Loucy (cell line): ENCODE data around the gene AP1M1.

Source experiments
- H2AFZ ChIP-seq: fragments of 200-600 bp; sonication (generic); 2 replicates; pipeline ENCODE4 v1.6.0; 2016; ENCODE audit warnings: antibody characterized with exemption, mild to moderate bottlenecking, low read length, moderate library complexity
- H3F3A ChIP-seq: fragments of 200-600 bp; 2 replicates; pipeline ENCODE4 v1.6.0; 2016; ENCODE audit warnings: antibody characterized with exemption, low read depth, mild to moderate bottlenecking
- H3K27me3 ChIP-seq: fragments of 200-600 bp; sonication (generic); 2 replicates; pipeline ENCODE4 v1.6.1; 2014; ENCODE audit warnings: low read length, mild to moderate bottlenecking; ENCODE audit not compliant: insufficient read depth, poor library complexity, severe bottlenecking
- H3K36me3 ChIP-seq: fragments of 200-600 bp; sonication (generic); 2 replicates; pipeline ENCODE4 v1.6.1; 2016; ENCODE audit warnings: low read length; ENCODE audit not compliant: insufficient read depth
- H3K4me1 ChIP-seq: fragments of 200-600 bp; sonication (generic); 2 replicates; pipeline ENCODE4 v1.5.1; 2014; ENCODE audit warnings: low read length, mild to moderate bottlenecking; ENCODE audit not compliant: insufficient read depth, poor library complexity, severe bottlenecking
- H3K4me2 ChIP-seq: fragments of 200-600 bp; sonication (generic); 2 replicates; pipeline ENCODE4 v1.6.0; 2014; ENCODE audit warnings: antibody characterized with exemption, low read length, low read depth, mild to moderate bottlenecking; ENCODE audit not compliant: poor library complexity, severe bottlenecking
- H3K4me3 ChIP-seq: fragments of 200-600 bp; sonication (generic); 2 replicates; pipeline ENCODE4 v1.5.1; 2014; ENCODE audit warnings: low read length, mild to moderate bottlenecking, mixed read lengths; ENCODE audit not compliant: poor library complexity, severe bottlenecking
- H3K79me2 ChIP-seq: fragments of 200-600 bp; sonication (generic); 2 replicates; pipeline ENCODE4 v1.6.1; 2014; ENCODE audit warnings: low read length; ENCODE audit not compliant: insufficient read depth
- H3K9ac ChIP-seq: fragments of 200-600 bp; sonication (generic); 2 replicates; pipeline ENCODE4 v1.6.0; 2014; ENCODE audit warnings: mild to moderate bottlenecking, low read depth, low read length, moderate library complexity; ENCODE audit not compliant: poor library complexity, severe bottlenecking
- H3K9me2 ChIP-seq: fragments of 200-600 bp; sonication (generic); replicated peaks from 2 replicates; pipeline ENCODE4 v1.6.1; 2016; ENCODE audit warnings: low read depth, low read length, mixed read lengths
- H3K9me3 ChIP-seq: fragments of 200-600 bp; sonication (generic); 2 replicates; pipeline ENCODE4 v1.6.1; 2014; ENCODE audit warnings: mild to moderate bottlenecking, antibody characterized with exemption, low read length, low read depth; ENCODE audit not compliant: insufficient read depth
- H4K20me1 ChIP-seq: fragments of 200-600 bp; sonication (generic); 2 replicates; pipeline ENCODE4 v1.6.0; 2014; ENCODE audit warnings: antibody characterized with exemption, low read length, mild to moderate bottlenecking; ENCODE audit not compliant: insufficient read depth, poor library complexity, severe bottlenecking
- CTCF ChIP-seq: fragments of 200-600 bp; sonication (generic); conservative IDR thresholded peaks from 2 replicates; pipeline ENCODE4 v1.5.1; 2014; ENCODE audit warnings: mild to moderate bottlenecking, antibody characterized with exemption, low read length
- EZH2phosphoT487 ChIP-seq: fragments of 200-600 bp; IDR thresholded peaks from 2 replicates; pipeline ENCODE4 v1.6.1; 2018; ENCODE audit warnings: antibody characterized with exemption, mild to moderate bottlenecking, moderate library complexity, borderline replicate concordance

AP1M1 gene

DNA sequence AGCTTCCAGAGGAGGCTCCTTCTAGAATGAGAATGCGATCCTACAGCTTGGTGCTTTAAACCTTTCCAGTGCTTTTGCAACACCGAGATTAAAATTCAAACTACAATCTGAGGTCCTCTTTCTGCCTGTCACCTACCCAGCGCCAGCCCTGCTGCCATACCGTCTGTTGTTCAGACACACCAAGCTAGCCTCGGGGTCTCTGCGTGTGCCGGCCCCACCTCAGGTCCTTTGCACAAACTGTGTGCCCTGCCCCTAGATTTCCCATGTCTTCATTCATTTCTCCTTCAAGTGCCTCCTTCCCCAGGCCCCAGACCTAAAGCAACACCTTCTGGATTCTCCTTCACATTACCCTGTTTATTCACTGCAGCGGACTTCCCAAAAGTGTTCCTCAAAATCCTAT lies 43.2 kb upstream of the AP1M1 start:
- Histone ChIP-seq H3K4me3 (no peak overlapping the region), H2AFZ (no peak overlapping the region), H4K20me1 (peaks cover 43% of the 10 kb centered on the region), H3K79me2 (peaks cover 61% of the 10 kb centered on the region), H3K9me3 (no peaks in the 10 kb centered on the region), H3K27me3 (no peaks in the 10 kb centered on the region), H3F3A (peaks cover 18% of the 10 kb centered on the region; the same call in 1 of the 2 replicates), H3K4me2 (no peak overlapping the region), H3K9me2 (no peaks in the 10 kb centered on the region), H3K36me3 (peaks cover 69% of the 10 kb centered on the region), H3K9ac (no peak overlapping the region), H3K4me1 (peaks cover 35% of the 10 kb centered on the region)
- no peak for TF ChIP-seq CTCF
- TF ChIP-seq EZH2phosphoT487 = no peak

- no peak overlapping the region for H3K9ac ChIP-seq
- peaks cover 17% of the 10 kb centered on the region; the same call in 1 of the 2 replicates for H3F3A ChIP-seq
- H2AFZ ChIP-seq = no peak overlapping the region
- H4K20me1 ChIP-seq = peaks cover 43% of the 10 kb centered on the region
- TF ChIP-seq CTCF (no peak), EZH2phosphoT487 (no peak)
- H3K4me3 ChIP-seq = no peak overlapping the region
- no peaks in the 10 kb centered on the region for H3K9me3 ChIP-seq
- H3K36me3 ChIP-seq = peaks cover 69% of the 10 kb centered on the region
- H3K79me2 ChIP-seq = peaks cover 56% of the 10 kb centered on the region
- H3K27me3 ChIP-seq = no peaks in the 10 kb centered on the region
- no peaks in the 10 kb centered on the region for H3K9me2 ChIP-seq
- H3K4me1 ChIP-seq = peaks cover 30% of the 10 kb centered on the region
- H3K4me2 ChIP-seq = no peak overlapping the region
These were observed 42.6 kb upstream of the AP1M1 start for GRCh38 chr19:16155128-16155527.

GRCh38 chr19:16156904-16157303 lies 40.8 kb upstream of the AP1M1 start:
- peaks cover 17% of the 10 kb centered on the region; the same call in 1 of the 2 replicates for H3F3A ChIP-seq
- H3K9ac ChIP-seq = no peak overlapping the region
- peaks cover 61% of the 10 kb centered on the region for H3K36me3 ChIP-seq
- no peaks in the 10 kb centered on the region for H3K9me2 ChIP-seq
- peaks cover 33% of the 10 kb centered on the region for H4K20me1 ChIP-seq
- no peaks in the 10 kb centered on the region for H3K9me3 ChIP-seq
- no peak overlapping the region for H3K4me3 ChIP-seq
- no peak overlapping the region for H2AFZ ChIP-seq
- no peaks in the 10 kb centered on the region for H3K27me3 ChIP-seq
- H3K79me2 ChIP-seq = peaks cover 39% of the 10 kb centered on the region
- H3K4me1 ChIP-seq = peaks cover 19% of the 10 kb centered on the region
- H3K4me2 ChIP-seq = no peak overlapping the region
- TF ChIP-seq EZH2phosphoT487 (no peak), CTCF (no peak)
